NCI-H146 (cell line): ENCODE results near the gene FAM168A.
"Not testable (repeated sequence)": the region's sequence is repeated elsewhere in the genome, so short reads cannot be mapped to it uniquely, and the experiment has no call there.

ENCODE experiments used
- DNase-seq: peaks from one replicate; lab custom pipeline; 2025; lab: John Stamatoyannopoulos, UW

FAM168A gene

GRCh38 chr11:73468590-73469161 is 129.2 kb downstream of the FAM168A start:
- DNase-seq = peak; percentile 80

DNA sequence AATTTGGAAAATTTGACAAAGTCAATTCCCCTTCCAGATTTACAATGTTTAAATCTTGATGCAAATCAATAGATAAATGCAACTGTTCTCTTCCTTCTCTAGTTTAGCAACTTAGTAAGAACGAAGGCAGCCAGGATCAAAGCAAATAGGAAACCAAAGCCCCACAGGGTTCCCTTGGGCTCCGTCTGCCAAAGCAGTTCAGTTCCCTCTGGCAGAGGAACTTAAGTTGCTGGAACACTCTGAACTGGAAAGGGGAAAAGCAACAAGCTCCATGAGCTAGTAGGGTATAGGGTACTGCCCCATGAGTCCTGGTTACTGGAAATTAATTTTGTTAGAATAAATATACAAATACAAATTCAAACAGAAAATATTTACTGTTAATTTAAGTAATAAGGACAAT is 130.4 kb downstream of the FAM168A start:
- no peak for DNase-seq

DNA sequence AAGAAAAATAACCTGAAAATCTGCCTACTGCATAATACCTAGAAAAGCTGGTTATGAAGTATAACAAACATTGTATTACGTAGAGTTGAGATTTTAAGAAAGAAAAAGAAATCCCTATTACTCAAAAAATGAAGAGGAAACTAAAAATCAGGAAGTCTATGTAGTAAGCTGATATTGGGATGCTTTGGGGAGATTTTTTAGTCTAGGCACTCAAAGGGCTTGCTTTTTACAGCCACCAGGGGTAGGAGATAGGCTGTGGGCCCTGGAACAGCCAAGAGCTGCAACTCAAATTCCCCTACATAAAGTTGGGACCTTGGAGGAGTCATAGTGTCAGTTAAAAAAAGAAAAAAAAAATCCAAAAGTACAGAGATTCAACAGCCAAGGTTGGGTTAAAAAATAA is 131.3 kb downstream of the FAM168A start:
- no peak for DNase-seq

- no peak for DNase-seq
Observed at GRCh38 chr11:73465871-73466270, 132.0 kb downstream of the FAM168A start.

GRCh38 chr11:73465023-73465675 is 132.8 kb downstream of the FAM168A start:
- DNase-seq = no peak

- DNase-seq = no peak
Observed at GRCh38 chr11:73464347-73464746, 133.6 kb downstream of the FAM168A start.

GRCh38 chr11:73463359-73463758 is 134.6 kb downstream of the FAM168A start:
- no peak for DNase-seq

DNA sequence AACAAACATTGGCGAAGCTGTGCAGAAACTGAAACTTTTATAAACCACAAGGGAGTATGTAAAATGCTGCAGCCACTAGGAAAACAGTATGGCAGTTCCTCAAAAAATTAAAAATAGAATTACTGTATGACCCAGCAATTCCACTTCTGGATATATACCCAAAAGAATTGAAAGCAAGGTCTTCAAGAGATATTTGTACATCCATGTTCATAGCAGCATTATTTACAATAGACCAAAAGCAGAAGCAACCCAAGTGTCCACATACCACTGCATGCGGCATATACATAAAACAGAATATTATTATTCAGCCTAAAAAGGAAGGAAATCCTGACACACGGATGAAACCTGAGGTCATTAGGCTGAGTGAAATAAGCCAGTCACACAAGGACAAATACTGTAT is 135.9 kb downstream of the FAM168A start:
- no peak for DNase-seq

- no peak for DNase-seq
Observed at GRCh38 chr11:73461335-73461840, 136.5 kb downstream of the FAM168A start.

- DNase-seq = no peak
Observed at GRCh38 chr11:73458201-73458600, 139.7 kb downstream of the FAM168A start.

DNA sequence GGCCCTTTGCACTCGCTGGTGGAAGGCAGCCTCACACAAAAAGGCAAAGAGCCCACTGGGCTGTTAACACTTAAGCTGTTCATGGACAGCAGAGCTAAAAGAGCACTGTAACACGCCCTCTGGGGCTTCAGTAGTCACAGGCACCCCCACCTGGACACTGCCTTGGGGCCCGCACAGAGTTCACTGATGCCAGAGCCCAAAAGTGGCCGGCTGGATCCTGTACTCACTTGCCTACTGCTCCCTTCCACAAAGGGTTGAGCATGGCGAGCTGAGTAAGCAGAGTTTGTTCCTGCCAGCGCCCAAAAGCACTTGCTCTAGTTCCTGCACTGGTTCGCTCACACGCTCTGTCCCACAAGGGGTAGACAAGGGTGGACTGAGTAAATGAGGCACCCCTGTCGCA is 142.9 kb downstream of the FAM168A start:
- no peak for DNase-seq

DNA sequence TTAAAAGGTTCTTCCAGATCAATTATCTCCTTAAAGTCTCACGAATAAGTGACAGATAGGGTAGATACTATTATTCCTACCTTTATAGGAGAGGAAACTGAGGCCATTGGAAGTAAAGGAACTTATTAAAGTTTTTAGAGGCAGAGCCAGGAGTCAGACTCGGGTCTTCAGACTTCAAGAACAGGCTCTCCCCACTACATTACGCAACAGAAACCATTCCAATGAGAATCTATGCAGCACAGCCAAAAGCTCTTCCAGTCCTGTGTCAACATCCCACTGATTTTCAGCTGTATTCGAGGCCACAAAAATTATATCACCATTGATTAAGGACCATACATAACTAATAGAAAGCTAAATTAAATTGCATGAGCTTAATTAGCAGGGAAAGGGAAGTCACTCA is 144.3 kb downstream of the FAM168A start:
- DNase-seq = no peak

DNA sequence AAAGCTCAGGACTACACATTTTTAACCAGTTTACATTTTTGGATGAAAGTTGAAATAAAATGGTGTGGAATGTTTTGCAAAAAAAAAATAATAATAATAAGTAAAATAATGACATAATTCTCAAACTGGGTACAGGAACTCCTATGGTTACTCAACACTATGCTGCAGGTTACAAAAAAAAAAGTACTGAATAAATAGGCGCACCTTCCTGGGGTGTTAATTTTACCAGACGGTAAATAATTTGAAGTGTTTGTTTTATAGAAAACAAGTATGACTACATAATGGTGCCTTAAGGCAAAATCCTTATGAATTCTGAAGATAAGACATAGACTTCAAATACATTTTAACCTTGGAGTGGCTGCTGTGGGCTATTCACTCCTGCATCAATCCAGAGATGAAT is 145.2 kb downstream of the FAM168A start:
- no peak for DNase-seq

- DNase-seq = no peak
Observed at GRCh38 chr11:73451896-73452295, 146.0 kb downstream of the FAM168A start.

DNA sequence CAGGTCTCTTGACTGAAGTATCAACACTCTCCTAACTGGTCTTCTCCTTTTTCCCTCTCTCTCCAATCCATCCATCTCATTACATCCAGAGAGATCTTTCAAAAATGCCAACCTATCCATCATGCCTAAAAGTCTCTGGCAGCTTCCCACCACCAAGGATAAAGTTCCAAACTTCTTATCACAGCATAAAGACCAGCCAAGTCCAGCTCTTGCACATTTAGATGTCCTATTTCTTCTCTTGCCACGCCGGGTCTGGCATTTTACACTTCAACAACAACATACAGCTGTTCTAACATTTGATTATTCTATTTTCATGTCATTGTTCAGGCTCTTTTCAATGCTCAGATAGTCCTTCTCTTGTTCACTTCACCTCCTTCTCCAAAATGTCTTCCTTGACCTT is 151.1 kb downstream of the FAM168A start:
- DNase-seq = no peak

DNA sequence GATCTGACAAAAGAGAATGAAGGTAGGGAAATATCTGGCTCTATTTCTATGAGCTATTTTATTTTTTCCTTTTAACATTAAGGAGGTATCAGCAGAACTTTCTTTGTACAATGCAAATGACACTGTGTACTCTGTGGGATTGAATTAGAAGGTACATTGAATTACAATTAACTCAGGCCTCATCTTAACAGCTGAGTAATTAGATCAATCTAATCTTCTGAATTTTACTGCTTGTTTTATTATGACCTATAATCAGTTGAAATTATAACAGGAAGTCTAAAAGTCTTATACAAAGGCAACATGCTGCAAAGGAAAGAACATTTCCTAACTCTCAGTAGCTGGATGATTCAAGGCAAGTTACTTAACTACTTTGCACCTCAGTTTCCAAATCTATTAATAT is 151.9 kb downstream of the FAM168A start:
- DNase-seq = no peak

GRCh38 chr11:73439002-73439843 is 158.7 kb downstream of the FAM168A start:
- no peak for DNase-seq

DNA sequence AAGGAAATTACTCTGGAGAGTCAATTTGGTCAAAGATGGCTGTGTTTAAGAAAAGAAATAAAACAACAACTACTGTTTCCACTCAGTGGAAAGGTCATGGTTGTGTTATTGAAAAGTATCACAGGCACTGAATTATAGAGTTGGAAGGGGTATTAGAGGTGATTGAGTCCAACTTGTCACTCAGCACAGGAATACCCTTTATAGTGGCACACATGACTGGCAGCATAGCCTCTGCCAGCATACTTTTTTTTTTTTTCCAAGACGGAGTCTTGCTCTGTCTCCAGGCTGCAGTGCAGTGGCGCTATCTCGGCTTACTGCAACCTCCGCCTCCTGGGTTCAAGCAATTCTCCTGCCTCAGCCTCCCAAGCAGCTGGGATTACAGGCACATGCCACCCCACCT is 161.1 kb downstream of the FAM168A start:
- not testable (repeated sequence) for DNase-seq

GRCh38 chr11:73431396-73431795 is 166.5 kb downstream of the FAM168A start:
- no peak for DNase-seq

GRCh38 chr11:73430326-73430725 is 167.6 kb downstream of the FAM168A start:
- no peak for DNase-seq

DNA sequence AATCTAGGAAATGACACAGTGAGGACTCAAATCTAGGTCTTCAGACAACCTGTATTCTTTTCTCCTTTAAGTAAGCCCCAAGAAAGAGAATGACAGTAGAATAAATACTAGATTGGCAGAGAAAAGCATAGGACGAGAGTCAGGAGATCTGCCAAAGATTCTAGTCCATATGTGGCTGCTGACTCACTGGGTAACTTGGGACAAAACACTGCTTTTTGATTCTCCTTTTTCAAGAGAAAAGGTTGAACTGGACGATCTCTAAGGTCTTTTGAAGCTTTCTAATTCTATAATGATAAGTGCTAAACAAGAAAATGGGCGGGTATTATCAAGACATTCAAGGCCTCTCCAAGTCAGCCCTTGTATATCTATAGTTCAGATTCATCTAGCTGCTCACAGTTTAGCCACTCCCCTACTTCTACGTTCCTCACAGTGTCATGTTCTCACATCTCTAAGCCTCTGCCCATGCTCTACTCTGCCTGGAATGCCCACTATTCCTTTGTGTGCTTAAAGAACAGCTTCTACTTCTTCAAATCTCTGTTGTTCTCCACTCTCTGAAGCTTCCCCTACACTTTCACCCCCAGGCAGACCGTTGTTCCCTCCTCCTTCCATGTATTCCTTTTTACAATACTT is 168.7 kb downstream of the FAM168A start:
- no peak for DNase-seq

- DNase-seq = no peak
Observed at GRCh38 chr11:73428699-73429098, 169.2 kb downstream of the FAM168A start.

DNA sequence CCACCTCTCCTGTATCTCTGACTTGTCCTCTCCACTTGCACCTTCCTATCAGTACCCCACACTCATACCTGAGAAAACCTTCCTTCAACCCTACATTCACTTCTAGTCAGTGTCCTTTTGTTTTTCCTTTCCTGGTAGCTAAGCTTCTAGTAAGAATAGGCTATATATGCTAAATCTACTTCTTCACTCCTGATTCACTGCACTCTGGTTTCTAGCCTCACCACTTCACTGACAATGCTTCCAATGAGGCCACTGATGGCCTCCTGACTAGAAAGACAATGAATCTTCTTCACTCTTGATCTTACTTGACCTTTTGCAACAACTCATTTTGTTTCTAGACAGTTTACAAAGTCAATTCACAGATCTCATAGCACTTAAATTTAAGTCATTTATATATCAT is 169.7 kb downstream of the FAM168A start:
- no peak for DNase-seq
